NCI-H187 (cell line): ENCODE data around the gene OR51G2.
"Not testable (repeated sequence)": the region's sequence is repeated elsewhere in the genome, so short reads cannot be mapped to it uniquely, and the experiment has no call there.

Experiments used
- DNase-seq, 2 experiments: peaks; one replicate each; lab custom pipeline; 2025; lab: John Stamatoyannopoulos, UW

The OR51G2 gene

GRCh38 chr11:4919250-4919649 lies at the start of gene OR51G2:
Gene OR51G2, minus strand, starts transcription at chr11:4919350. Its CDS starts 3,687 bp downstream, at chr11:4915663.
- DNase-seq = no peak

GRCh38 chr11:4962816-4963215 lies 43.7 kb upstream of the OR51G2 start:
- DNase-seq = no peak

- DNase-seq = no peak
These were observed 41.7 kb upstream of the OR51G2 start for GRCh38 chr11:4960877-4961276.

GRCh38 chr11:4957396-4957795 lies 38.2 kb upstream of the OR51G2 start:
- no peak for DNase-seq

GRCh38 chr11:4955613-4956012 lies 36.5 kb upstream of the OR51G2 start, which contains the start of gene OR51A2:
Gene OR51A2, minus strand, starts transcription at chr11:4955713. Its CDS starts 0 bp downstream, at chr11:4955713.
- DNase-seq = not testable (repeated sequence)

GRCh38 chr11:4947505-4947904 lies 28.4 kb upstream of the OR51G2 start, which contains the start of gene OR51A4:
Gene OR51A4, minus strand, starts transcription at chr11:4947605. Its CDS starts 505 bp downstream, at chr11:4947100.
- DNase-seq = no peak

- DNase-seq = no peak
These were observed 17.6 kb upstream of the OR51G2 start for GRCh38 chr11:4936745-4937144.

GRCh38 chr11:4932751-4933150 lies 13.6 kb upstream of the OR51G2 start:
- no peak for DNase-seq

GRCh38 chr11:4926608-4927007 lies 7.5 kb upstream of the OR51G2 start:
- DNase-seq = no peak

GRCh38 chr11:4924239-4924638 lies 5.1 kb upstream of the OR51G2 start, which contains the start of gene OR51G1:
Gene OR51G1, minus strand, starts transcription at chr11:4924339. Its CDS starts 0 bp downstream, at chr11:4924339.
- DNase-seq = no peak

GRCh38 chr11:4922304-4922703 lies 3.2 kb upstream of the OR51G2 start:
- DNase-seq = no peak

- DNase-seq = no peak
These were observed 2.6 kb upstream of the OR51G2 start for GRCh38 chr11:4921796-4922195.

GRCh38 chr11:4916581-4916980 lies 2.6 kb downstream of the OR51G2 start:
- DNase-seq = no peak

- DNase-seq = no peak
These were observed 15.7 kb downstream of the OR51G2 start, which contains the start of gene OR51A7 for GRCh38 chr11:4903484-4903883. Gene OR51A7, plus strand, starts transcription at chr11:4903783. Its CDS starts 3,587 bp downstream, at chr11:4907370.

- no peak for DNase-seq
These were observed 27.0 kb downstream of the OR51G2 start for GRCh38 chr11:4891996-4892640.

GRCh38 chr11:4890279-4890678 lies 28.9 kb downstream of the OR51G2 start:
- no peak for DNase-seq

GRCh38 chr11:4887591-4887990 lies 31.6 kb downstream of the OR51G2 start:
- DNase-seq = no peak

- DNase-seq = no peak
These were observed 33.0 kb downstream of the OR51G2 start for GRCh38 chr11:4886186-4886585.

GRCh38 chr11:4884361-4884760 lies 34.8 kb downstream of the OR51G2 start:
- DNase-seq = no peak

- no peak for DNase-seq
These were observed 36.6 kb downstream of the OR51G2 start for GRCh38 chr11:4882543-4882942.

- DNase-seq = no peak
These were observed 37.2 kb downstream of the OR51G2 start, which contains the start of gene OR51T1 for GRCh38 chr11:4881860-4882500. Gene OR51T1, plus strand, starts transcription at chr11:4881900. Its CDS starts 0 bp downstream, at chr11:4881900.

GRCh38 chr11:4881188-4881587 lies 38.0 kb downstream of the OR51G2 start:
- DNase-seq = no peak

- no peak for DNase-seq
These were observed 53.3 kb downstream of the OR51G2 start for GRCh38 chr11:4865855-4866254.
